Progenitor cell of endocrine pancreas (in vitro differentiated cells): ENCODE measurements around the gene CERS6. TPM values are rescaled to one million over a fixed set of nuclear protein-coding genes. Genes with fewer than 3 reads are reported as not detected.

ENCODE experiments used
- DNase-seq: peaks from one replicate; pipeline ENCODE4 v3.0.0; 2021; ENCODE audit warnings: low spot score; ENCODE audit not compliant: unreplicated experiment
- H3K27ac Mint-ChIP-seq: 2 replicates; pipeline ENCODE4 v1.8.0; 2021; ENCODE audit warnings: mild to moderate bottlenecking, moderate library complexity, mixed read lengths
- H3K27me3 Mint-ChIP-seq: 2 replicates; pipeline ENCODE4 v1.8.0; 2021; ENCODE audit warnings: mixed read lengths
- H3K36me3 Mint-ChIP-seq: 2 replicates; pipeline ENCODE4 v1.8.0; 2022; ENCODE audit warnings: mixed read lengths; ENCODE audit not compliant: insufficient read depth
- H3K4me1 Mint-ChIP-seq: 2 replicates; pipeline ENCODE4 v1.8.0; 2021; ENCODE audit warnings: low read depth, mixed read lengths
- H3K4me3 Mint-ChIP-seq: 2 replicates; pipeline ENCODE4 v1.8.0; 2021; ENCODE audit warnings: low read depth, mild to moderate bottlenecking, moderate library complexity, mixed read lengths
- H3K9me3 Mint-ChIP-seq: 2 replicates; pipeline ENCODE4 v1.8.0; 2021; ENCODE audit warnings: low read depth, mixed read lengths
- total RNA-seq: library from RNA; stranded (reverse); gene quantifications from 2 replicates; pipeline ENCODE4 v1.2.1, GENCODE V29; 2021
- TF ChIP-seq, protein P1 (sequence below): fragments of 200-600 bp; sonication (generic); IDR thresholded peaks from one replicate; pipeline ENCODE4 v1.5.0; 2021; ENCODE audit warnings: antibody characterized with exemption, mild to moderate bottlenecking; ENCODE audit not compliant: unreplicated experiment

Gene CERS6
- total RNA-seq, 1 donor from 2014 or later = 32.5 TPM

GRCh38 chr2:168740360-168740759, 284.3 kb downstream of the CERS6 start:
- H3K27me3 Mint-ChIP-seq = no peaks in the 10 kb centered on the region
- peaks cover 4% of the 10 kb centered on the region for H3K36me3 Mint-ChIP-seq
- no peaks in the 10 kb centered on the region for H3K9me3 Mint-ChIP-seq
- DNase-seq = no peak
- peaks cover 12% of the 10 kb centered on the region for H3K4me1 Mint-ChIP-seq
- TF ChIP-seq, protein P1, sequence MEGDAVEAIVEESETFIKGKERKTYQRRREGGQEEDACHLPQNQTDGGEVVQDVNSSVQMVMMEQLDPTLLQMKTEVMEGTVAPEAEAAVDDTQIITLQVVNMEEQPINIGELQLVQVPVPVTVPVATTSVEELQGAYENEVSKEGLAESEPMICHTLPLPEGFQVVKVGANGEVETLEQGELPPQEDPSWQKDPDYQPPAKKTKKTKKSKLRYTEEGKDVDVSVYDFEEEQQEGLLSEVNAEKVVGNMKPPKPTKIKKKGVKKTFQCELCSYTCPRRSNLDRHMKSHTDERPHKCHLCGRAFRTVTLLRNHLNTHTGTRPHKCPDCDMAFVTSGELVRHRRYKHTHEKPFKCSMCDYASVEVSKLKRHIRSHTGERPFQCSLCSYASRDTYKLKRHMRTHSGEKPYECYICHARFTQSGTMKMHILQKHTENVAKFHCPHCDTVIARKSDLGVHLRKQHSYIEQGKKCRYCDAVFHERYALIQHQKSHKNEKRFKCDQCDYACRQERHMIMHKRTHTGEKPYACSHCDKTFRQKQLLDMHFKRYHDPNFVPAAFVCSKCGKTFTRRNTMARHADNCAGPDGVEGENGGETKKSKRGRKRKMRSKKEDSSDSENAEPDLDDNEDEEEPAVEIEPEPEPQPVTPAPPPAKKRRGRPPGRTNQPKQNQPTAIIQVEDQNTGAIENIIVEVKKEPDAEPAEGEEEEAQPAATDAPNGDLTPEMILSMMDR = no peak
- no peak overlapping the region for H3K27ac Mint-ChIP-seq
- no peak overlapping the region for H3K4me3 Mint-ChIP-seq

DNA sequence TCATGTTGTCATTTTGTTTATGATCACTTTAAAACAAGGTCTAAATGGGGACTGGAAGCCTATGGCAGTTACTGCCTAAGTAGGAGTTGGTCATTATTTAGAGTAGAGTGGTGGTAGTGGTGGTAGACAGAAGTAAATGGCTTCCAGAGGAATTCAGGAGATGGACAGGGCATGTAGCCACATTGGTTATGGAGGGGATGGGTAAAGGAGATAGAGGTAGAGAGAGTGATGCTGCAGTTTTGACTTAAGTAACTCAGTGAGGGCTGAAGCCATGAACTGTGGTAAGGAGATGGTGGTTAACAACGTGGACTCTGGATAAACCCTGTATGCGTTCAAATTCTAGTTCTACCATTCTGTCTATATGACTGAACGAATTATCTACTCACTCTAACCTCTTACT, 284.7 kb downstream of the CERS6 start:
- H3K36me3 Mint-ChIP-seq = peaks cover 6% of the 10 kb centered on the region
- no peak overlapping the region for H3K27ac Mint-ChIP-seq
- no peak overlapping the region for H3K4me3 Mint-ChIP-seq

DNA sequence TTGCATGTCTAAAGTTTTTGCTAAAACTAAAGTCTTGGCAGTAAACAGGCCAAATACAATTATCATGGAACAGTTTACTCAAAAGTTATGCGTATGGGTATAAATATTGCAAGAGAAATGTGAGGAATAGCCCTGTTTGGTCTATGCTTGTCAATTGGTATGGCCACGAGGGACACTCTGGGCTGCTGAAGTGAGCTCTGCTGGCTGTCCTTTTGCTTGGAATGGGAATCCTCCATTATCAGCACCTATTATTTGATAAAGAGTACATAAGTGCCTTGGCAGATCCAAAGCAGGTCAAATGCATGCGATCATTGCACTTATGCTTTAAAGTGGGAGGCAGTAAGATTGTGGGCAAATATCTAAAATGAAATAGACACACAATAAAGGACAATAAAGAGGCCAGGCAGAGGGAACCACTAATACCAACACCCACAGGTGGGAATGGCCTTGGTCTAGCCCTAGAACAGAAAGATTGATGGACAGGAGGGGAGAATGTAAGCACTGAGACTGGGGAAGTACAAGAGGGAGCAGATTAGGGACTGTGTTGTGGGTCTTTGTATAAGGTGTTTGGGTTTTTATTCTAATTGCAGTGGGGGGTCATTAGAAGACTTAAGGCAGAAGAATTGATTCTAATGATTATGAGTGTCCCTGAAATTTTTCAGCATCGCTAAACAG, 286.3 kb downstream of the CERS6 start:
- TF ChIP-seq, protein P1 = no peak
- no peak for DNase-seq
- H3K36me3 Mint-ChIP-seq = peaks cover 6% of the 10 kb centered on the region
- H3K4me1 Mint-ChIP-seq = peaks cover 12% of the 10 kb centered on the region
- H3K27me3 Mint-ChIP-seq = no peaks in the 10 kb centered on the region
- no peak overlapping the region for H3K4me3 Mint-ChIP-seq
- H3K9me3 Mint-ChIP-seq = no peaks in the 10 kb centered on the region
- no peak overlapping the region for H3K27ac Mint-ChIP-seq

More for the DNA sequence above, 284.7 kb downstream of the CERS6 start:
- H3K9me3 Mint-ChIP-seq = no peaks in the 10 kb centered on the region
- no peak for DNase-seq
- TF ChIP-seq, protein P1 = no peak
- H3K27me3 Mint-ChIP-seq = no peaks in the 10 kb centered on the region
- peaks cover 12% of the 10 kb centered on the region for H3K4me1 Mint-ChIP-seq

GRCh38 chr2:168744844-168745243, 288.8 kb downstream of the CERS6 start:
- TF ChIP-seq, protein P1 = no peak
- no peaks in the 10 kb centered on the region for H3K27me3 Mint-ChIP-seq

GRCh38 chr2:168748461-168748860, 292.4 kb downstream of the CERS6 start:
- Mint-ChIP-seq H3K36me3 (peaks cover 6% of the 10 kb centered on the region), H3K4me1 (peaks cover 23% of the 10 kb centered on the region), H3K27ac (peak overlapping the region; percentile 59), H3K4me3 (no peak overlapping the region), H3K27me3 (no peaks in the 10 kb centered on the region), H3K9me3 (no peaks in the 10 kb centered on the region)
- DNase-seq = no peak
- TF ChIP-seq, protein P1 = no peak

More at GRCh38 chr2:168744844-168745243, 288.8 kb downstream of the CERS6 start:
- Mint-ChIP-seq H3K4me1 (peaks cover 22% of the 10 kb centered on the region), H3K4me3 (no peak overlapping the region), H3K9me3 (no peaks in the 10 kb centered on the region), H3K27ac (no peak overlapping the region), H3K36me3 (peaks cover 6% of the 10 kb centered on the region)
- DNase-seq = no peak
